PFSK-1 (cell line): ENCODE results near the gene ARL10.

Experiments used
- FOXP2 ChIP-seq: optimal IDR thresholded peaks from 2 replicates; pipeline ENCODE3; 2011; ENCODE audit warnings: borderline replicate concordance, control low read depth, inconsistent platforms; ENCODE audit not compliant: insufficient read depth; ENCODE audit errors: extremely low read length, extremely low read depth
- POLR2AphosphoS5 ChIP-seq: IDR thresholded peaks from 2 replicates; pipeline ENCODE4 v1.6.1; 2012; ENCODE audit warnings: low read depth, mild to moderate bottlenecking, control low read depth, low read length, moderate library complexity
- REST ChIP-seq, 2 experiments: IDR thresholded peaks; 2 replicates each; pipeline versions ENCODE4 v1.6.1 to v1.8.0; 2011 to 2012; ENCODE audit warnings: low read depth in 2 of 2, low read length in 2 of 2, control low read depth in 1 of 2, inconsistent platforms in 1 of 2, mild to moderate bottlenecking in 1 of 2, moderate library complexity in 1 of 2; ENCODE audit not compliant: insufficient read depth in 1 of 2
- TAF1 ChIP-seq: IDR thresholded peaks from 2 replicates; pipeline ENCODE4 v1.6.1; 2012; ENCODE audit warnings: low read length, control low read depth, borderline replicate concordance; ENCODE audit not compliant: insufficient read depth

DNA sequence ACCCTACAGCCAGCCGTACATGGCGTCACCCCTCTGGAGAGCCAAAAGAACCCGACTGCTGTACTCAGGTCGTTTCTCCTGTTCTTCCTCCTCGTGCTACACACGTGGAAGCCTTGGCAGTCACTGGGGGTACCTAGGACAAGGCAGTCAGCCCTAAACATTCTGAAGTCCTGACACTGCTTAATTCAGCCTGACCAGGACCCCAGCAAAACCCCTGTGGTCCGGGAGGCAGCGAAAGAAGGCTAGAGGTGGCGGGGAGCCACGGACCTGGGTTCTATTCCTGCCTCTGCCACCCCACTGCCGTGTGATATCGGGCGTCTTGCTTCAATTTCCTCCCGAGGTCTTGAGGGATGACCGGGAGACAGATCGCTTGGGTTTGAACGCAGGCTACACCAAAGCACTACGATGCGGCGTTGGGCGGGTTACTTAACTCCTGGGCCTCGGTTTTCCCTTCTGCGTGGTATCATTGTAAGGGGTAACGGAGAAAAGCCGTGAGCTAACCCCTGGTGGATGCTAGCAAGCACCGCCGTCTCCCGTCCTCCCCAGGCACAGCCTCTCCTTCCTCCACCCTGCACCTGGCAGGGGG, 429 bp upstream of the ARL10 start:
- TF ChIP-seq POLR2AphosphoS5 (no peak), FOXP2 (no peak), REST (IDR thresholded peaks at IDR 0.05; ENCODE audit: insufficient read depth in 1 of 2, low read depth in 2 of 2, low read length in 2 of 2) (no peak), TAF1 (no peak)
